ENCODE data around the gene KIFAP3. TPM values are rescaled to one million over a fixed set of nuclear protein-coding genes. Genes with fewer than 3 reads are reported as not detected.

KIFAP3 gene
- total RNA-seq, 2 donors from 2014 or later = 12.7 to 21.9 TPM

DNA sequence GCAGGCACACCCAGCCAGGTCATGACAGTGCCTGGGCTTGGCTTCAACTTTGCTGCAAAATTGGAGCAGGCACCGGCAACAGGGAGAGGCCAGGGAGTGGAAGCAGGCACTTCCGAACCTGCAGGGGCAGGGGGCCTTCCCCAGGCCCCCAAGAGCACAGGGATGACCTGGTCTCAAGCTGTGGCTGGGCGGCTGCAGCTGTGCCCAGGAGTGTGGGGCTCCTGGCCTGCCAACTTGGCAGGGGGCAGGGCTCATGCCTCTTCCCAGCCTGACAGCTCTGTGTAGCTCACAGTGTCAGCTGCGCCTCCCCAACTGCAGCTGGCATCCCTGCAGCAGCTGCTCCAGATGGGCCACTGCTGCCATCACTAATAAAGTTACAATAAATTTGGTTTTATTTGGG lies 129.3 kb downstream of the KIFAP3 start:
- Mint-ChIP-seq H3K4me1 (no peaks in the 10 kb centered on the region), H3K27me3 (no peaks in the 10 kb centered on the region), H3K4me3 (no peak overlapping the region), H3K27ac (no peak overlapping the region), H3K36me3 (ENCODE audit: low read depth) (no peaks in the 10 kb centered on the region)
- no peak for DNase-seq
- no peak for ATAC-seq
- H3K9me3 ChIP-seq (ENCODE audit: control insufficient read depth, low read length, poor library complexity, severe bottlenecking) = no peaks in the 10 kb centered on the region

DNA sequence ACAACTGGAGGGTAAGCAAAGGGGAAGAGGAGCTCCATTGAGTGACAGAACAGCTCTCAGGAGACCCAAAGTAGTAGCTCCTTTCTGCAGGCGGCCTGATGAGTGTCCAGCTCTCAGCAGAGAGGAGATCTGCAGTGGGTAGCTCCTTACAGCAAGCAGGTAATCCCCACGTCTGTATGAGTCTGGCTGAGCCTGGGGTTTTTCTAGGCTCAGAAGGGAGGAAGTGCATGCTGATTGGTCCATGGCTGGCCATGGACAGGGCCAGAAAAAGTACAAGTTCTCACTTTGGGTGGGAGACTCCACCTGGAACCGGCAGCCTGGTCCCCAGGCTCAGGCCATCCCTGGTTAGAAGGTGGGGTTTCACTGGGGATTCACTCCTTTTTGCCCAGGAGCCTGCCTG lies 129.9 kb downstream of the KIFAP3 start:
- peaks cover 2% of the 10 kb centered on the region for H3K36me3 Mint-ChIP-seq (ENCODE audit: low read depth)
- ATAC-seq = no peak
- no peaks in the 10 kb centered on the region for H3K9me3 ChIP-seq (ENCODE audit: control insufficient read depth, low read length, poor library complexity, severe bottlenecking)
- DNase-seq = no peak
- no peak overlapping the region for H3K4me3 Mint-ChIP-seq
- H3K27ac Mint-ChIP-seq = no peak overlapping the region
- no peaks in the 10 kb centered on the region for H3K4me1 Mint-ChIP-seq
- H3K27me3 Mint-ChIP-seq = no peaks in the 10 kb centered on the region

DNA sequence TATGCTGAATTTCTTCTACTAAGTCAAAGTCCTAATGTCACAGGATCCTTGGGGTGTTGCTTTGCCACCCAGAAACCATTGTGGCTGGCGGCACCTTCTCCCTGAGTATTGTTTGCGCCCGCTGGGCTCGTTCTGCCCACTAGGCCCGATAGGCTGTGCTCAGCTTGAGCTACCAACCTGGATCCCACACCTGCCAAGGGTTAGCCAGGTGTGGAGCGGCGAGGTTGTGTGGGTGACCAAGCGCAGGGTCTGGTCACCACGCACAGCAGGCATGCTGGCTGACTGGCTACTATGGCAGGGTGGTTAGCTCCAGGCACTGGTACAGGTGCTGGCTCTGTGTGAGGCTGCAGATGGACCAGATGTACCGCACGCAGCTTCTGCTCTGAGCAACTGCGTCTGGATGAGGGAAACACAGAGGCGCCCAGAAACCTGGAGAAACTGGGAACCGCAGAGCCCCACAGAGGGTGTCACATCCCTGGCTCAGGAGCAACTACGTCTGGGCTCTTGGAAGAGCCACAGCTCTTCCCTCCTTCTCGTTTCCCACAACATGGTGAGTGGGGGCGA lies 130.4 kb downstream of the KIFAP3 start:
- ATAC-seq (no peak), DNase-seq (no peak)
- Mint-ChIP-seq H3K4me1 (no peaks in the 10 kb centered on the region), H3K4me3 (no peak overlapping the region), H3K27me3 (no peaks in the 10 kb centered on the region), H3K27ac (no peak overlapping the region), H3K36me3 (ENCODE audit: low read depth) (peaks cover 2% of the 10 kb centered on the region)
- no peaks in the 10 kb centered on the region for H3K9me3 ChIP-seq (ENCODE audit: control insufficient read depth, low read length, poor library complexity, severe bottlenecking)

DNA sequence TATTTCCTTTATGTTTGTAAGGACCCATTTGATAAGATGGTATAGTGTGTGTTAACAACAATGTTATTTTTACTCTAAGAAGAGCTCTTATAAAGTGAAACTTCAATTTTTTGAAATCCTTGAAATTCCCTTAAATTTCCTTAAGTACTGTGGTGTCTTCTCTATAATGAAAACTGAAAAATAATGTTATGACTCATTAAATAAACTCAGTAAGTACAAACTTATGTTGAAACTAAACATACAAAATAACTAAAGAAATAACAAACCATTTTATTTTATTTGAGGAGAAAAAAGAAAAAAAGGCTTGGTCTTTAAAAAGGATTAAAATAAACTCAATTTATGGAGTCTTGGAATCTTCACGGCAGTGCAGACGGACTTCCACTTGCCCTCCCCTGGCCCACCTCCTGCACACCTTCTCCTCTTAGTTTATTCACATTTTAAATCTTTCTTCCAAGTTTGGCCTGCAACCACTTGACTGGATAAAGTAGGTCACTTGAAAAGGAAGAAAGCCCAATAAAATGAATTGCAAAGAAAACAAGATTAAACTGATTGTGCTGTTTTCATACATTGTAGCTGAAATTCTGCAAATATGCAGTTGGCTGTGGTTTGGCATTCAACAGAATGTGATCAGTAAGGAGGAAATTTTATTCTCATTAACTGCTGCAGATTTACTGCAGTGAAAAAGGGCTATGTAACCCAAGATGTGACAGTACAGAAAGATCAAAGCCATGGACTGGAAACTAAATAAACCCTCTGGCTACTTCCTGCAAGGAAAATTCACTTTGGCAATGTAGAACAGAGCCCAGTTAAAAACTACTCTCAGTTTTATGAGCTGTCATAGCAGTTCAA lies 132.3 kb downstream of the KIFAP3 start:
- no peak for ATAC-seq
- Mint-ChIP-seq H3K27me3 (no peaks in the 10 kb centered on the region), H3K4me3 (no peak overlapping the region), H3K36me3 (ENCODE audit: low read depth) (peaks cover 2% of the 10 kb centered on the region), H3K27ac (peak overlapping the region; percentile 3), H3K4me1 (no peaks in the 10 kb centered on the region)
- no peaks in the 10 kb centered on the region for H3K9me3 ChIP-seq (ENCODE audit: control insufficient read depth, low read length, poor library complexity, severe bottlenecking)
- no peak for DNase-seq

DNA sequence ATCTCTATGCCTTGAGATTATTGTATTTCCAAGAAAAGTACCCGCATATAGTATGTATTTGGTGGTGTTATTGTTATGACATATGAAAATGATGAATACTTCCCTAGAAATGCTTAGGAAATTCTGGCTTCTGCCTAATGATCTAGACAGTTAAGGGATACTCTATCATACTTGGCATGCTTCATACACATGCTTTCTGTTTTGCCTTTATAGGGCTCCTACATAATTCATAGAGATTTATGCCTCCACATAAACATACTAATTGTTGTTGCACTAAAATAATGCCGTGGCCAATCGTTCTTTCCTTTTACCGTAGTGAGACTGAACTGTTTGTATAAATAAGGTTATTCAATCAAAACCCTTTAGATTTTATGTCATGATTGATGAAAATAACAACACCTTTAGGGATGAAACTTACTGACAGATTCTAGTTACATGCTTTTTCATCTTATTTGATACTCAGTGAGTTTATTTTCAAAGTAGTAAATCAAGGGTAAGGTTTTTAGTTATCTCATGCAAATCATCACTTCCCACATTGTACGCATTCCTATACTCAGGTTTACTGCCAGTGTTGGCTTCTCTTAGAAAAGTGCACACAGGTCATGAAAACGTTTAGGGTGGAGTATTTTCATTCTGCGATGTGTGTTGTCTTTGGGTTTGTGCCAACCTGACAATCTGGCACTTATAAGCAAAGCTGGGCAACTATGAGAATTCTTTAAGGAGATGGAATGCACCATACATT lies 140.3 kb downstream of the KIFAP3 start:
- no peaks in the 10 kb centered on the region for H3K27me3 Mint-ChIP-seq
- DNase-seq (no peak), ATAC-seq (no peak)
- H3K27ac Mint-ChIP-seq = no peak overlapping the region
- no peaks in the 10 kb centered on the region for H3K36me3 Mint-ChIP-seq (ENCODE audit: low read depth)
- no peak overlapping the region for H3K4me3 Mint-ChIP-seq
- no peaks in the 10 kb centered on the region for H3K4me1 Mint-ChIP-seq
- H3K9me3 ChIP-seq (ENCODE audit: control insufficient read depth, low read length, poor library complexity, severe bottlenecking) = no peaks in the 10 kb centered on the region

DNA sequence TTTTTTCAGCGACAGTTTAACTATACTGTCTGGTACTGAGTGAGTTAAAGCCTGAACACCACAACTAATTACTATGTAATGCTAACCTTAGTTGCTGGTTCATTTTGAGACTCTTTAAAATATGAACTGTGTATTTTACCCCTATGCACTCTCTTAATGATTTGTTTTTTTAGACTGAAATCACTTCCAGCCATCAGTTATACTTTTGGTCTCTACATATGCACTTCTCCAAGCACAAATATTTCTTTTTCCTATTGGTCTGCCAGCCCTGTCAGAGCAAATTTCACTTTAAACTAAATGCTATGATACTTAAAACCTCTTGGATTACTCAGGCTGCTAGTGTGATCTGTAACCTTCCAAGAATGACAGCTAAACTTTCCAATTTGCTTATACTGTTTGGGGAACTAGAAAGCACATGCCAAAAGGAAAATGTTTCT lies 142.7 kb downstream of the KIFAP3 start:
- Mint-ChIP-seq H3K27ac (peak overlapping the region; percentile 19), H3K4me3 (no peak overlapping the region), H3K4me1 (peaks cover 4% of the 10 kb centered on the region), H3K36me3 (ENCODE audit: low read depth) (no peaks in the 10 kb centered on the region), H3K27me3 (no peaks in the 10 kb centered on the region)
- DNase-seq (no peak), ATAC-seq (no peak)
- no peaks in the 10 kb centered on the region for H3K9me3 ChIP-seq (ENCODE audit: control insufficient read depth, low read length, poor library complexity, severe bottlenecking)

DNA sequence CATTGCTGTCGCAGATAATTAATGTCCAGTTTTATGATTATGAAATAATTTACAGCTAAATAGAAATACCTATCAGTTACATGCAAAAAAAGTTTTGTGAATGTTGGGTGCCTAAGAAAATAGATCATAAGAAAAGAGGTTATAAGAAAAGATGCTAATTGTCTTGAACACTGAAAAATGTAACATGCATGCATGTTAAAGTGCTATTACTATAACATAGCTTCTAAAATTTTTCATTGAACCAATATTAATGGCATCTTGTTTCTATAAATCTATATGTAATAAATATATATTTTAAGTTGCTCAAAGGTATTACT lies 145.3 kb downstream of the KIFAP3 start:
- no peak overlapping the region for H3K27ac Mint-ChIP-seq
- no peak overlapping the region for H3K4me3 Mint-ChIP-seq
- DNase-seq (no peak), ATAC-seq (no peak)
- no peaks in the 10 kb centered on the region for H3K9me3 ChIP-seq (ENCODE audit: control insufficient read depth, low read length, poor library complexity, severe bottlenecking)
- no peaks in the 10 kb centered on the region for H3K27me3 Mint-ChIP-seq
- H3K36me3 Mint-ChIP-seq (ENCODE audit: low read depth) = no peaks in the 10 kb centered on the region
- peaks cover 9% of the 10 kb centered on the region for H3K4me1 Mint-ChIP-seq

DNA sequence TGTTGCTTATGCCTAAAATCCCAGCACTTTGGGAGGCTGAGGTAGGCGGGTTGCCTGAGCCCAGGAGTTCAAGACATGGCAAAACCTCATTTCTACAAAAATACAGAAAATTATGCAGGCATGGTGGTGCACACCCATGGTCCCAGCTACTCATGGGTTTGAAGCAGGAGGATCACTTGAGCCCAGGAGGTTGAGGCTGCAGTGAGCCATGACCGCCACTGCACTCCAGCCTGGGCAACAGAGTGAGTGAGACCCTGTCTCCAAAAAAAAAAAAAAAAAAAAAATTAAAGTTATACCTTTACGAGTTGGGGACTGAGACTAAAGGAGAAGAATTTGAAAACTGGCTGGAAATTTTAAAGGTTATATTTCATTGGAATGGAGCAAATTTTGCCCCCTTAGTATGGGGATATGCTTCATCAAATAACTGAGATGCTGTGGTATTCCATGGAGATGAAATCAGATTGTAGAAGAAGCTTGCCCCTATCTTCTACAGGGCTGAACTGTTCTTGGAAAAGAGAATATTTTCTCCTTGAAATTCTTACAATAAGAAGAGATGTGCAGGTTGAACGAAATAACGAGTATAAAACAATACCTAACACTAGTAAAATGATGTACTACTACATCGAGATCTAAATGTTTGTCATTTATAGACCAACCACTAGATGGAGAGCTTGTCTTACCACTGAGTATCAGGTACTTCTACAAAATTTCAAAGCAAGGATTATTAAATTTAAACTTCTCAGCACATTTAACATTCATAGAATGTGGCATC lies 145.9 kb downstream of the KIFAP3 start:
- H3K4me1 Mint-ChIP-seq = peaks cover 9% of the 10 kb centered on the region
- H3K9me3 ChIP-seq (ENCODE audit: control insufficient read depth, low read length, poor library complexity, severe bottlenecking) = no peaks in the 10 kb centered on the region
- H3K4me3 Mint-ChIP-seq = no peak overlapping the region
- no peaks in the 10 kb centered on the region for H3K27me3 Mint-ChIP-seq
- DNase-seq (no peak), ATAC-seq (peak; percentile 76)
- H3K36me3 Mint-ChIP-seq (ENCODE audit: low read depth) = no peaks in the 10 kb centered on the region
- H3K27ac Mint-ChIP-seq = no peak overlapping the region

DNA sequence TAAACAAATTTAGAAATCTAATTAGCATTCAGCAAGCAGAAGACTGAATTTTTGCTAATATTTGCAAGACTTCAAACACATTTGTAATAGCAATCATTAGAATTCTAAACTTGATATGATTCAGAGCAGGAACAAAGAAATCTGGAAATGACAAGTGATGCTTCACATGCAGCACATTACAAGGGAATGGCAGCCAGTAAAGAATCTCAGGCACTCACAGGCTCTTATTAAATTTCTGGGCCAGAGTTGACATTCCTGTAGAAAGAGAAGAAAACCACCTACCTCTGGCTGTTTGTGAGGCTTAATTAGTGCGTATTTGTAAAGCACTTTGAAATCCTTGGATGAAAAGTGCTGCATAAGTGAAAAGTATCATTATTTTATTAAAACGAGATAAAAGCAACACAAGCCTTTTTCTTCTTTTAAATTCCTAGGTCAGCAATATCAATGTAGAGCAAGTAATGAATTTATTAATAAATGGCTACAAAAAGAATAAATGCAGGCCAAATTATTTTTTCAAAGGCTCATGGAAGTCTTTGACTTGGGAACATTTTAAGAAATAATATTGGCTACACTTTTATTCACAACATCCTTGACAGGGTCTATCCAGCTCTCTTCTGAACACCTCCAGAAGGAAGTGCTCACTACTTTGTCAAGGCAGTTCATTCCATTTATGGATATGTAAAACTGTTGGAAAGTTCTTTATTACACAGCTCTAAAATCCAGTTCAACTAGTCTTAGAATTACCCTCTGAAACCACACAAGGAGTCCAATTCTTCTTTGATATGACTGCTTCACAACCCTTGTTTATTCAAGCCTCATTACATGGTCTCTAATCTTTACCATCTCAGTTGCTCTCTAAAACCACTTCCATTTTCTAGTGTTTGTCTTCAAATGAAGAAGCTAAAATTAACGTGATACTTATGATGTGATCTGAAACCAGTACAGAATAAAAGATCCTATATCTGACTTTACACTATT lies 148.7 kb downstream of the KIFAP3 start:
- H3K9me3 ChIP-seq (ENCODE audit: control insufficient read depth, low read length, poor library complexity, severe bottlenecking) = no peaks in the 10 kb centered on the region
- Mint-ChIP-seq H3K4me3 (peak overlapping the region; percentile 43), H3K27me3 (no peaks in the 10 kb centered on the region), H3K27ac (peak overlapping the region; percentile 74), H3K4me1 (peaks cover 9% of the 10 kb centered on the region), H3K36me3 (ENCODE audit: low read depth) (peaks cover 4% of the 10 kb centered on the region)
- no peak for DNase-seq
- ATAC-seq = peak; percentile 80

DNA sequence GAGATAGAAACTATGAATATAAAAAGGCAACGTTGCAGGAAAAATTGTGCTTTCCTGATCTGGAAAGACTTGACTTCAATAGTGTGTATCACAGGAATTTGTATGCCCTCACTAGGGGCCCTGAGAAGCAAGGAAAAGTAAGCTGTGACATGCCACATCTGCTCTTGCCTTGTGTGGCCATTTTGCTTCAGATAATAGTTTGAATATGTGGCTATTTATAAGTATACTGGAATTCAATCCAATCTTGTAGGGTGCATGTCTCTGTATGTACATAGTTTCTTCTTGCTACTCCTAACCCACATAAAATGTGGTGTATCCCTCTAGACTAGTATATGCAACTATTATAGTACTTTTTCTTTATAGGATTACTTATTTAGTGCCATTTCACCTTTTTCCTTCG lies 149.7 kb downstream of the KIFAP3 start:
- Mint-ChIP-seq H3K4me1 (peaks cover 9% of the 10 kb centered on the region), H3K27ac (no peak overlapping the region), H3K36me3 (ENCODE audit: low read depth) (peaks cover 4% of the 10 kb centered on the region), H3K4me3 (no peak overlapping the region), H3K27me3 (no peaks in the 10 kb centered on the region)
- H3K9me3 ChIP-seq (ENCODE audit: control insufficient read depth, low read length, poor library complexity, severe bottlenecking) = no peaks in the 10 kb centered on the region
- DNase-seq (no peak), ATAC-seq (no peak)

DNA sequence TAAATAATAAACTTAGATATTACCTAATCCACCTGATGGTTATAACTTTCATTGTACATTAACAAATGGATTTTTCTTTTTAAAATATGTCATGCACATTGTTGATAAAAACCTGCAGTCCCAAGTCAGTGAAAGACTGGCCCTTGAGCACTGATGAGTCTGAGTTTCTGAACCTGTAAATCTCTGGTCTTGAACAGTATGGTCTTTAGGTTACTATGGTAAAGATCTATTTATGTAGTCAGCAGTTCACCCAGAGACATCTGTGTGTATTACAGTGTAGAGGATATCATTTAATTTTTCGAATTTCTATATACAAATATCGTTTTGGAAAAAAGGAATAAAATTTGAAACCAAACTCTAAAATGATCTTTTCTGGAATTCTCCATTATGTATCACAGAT lies 150.4 kb downstream of the KIFAP3 start:
- Mint-ChIP-seq H3K27ac (no peak overlapping the region), H3K4me3 (no peak overlapping the region), H3K4me1 (peaks cover 9% of the 10 kb centered on the region), H3K36me3 (ENCODE audit: low read depth) (peaks cover 4% of the 10 kb centered on the region), H3K27me3 (no peaks in the 10 kb centered on the region)
- no peaks in the 10 kb centered on the region for H3K9me3 ChIP-seq (ENCODE audit: control insufficient read depth, low read length, poor library complexity, severe bottlenecking)
- ATAC-seq (no peak), DNase-seq (no peak)

DNA sequence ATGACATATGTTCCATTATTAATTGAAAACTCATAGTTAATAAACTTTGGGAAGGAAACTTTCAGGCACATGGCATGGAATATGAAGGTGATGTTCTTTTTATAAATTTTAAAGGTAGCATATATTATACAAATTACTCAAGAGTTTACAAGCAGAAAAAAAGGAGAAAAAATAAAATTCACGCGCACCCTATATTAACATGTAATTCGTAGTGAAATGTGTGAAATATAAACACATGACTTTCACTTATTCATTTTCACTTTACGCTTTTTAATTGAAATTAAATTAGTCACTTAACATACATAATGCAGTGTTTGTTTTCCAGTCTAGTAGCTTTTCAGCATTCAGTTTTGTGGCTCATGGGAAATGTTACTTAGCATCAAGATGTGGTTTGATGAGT lies 153.4 kb downstream of the KIFAP3 start:
- Mint-ChIP-seq H3K4me3 (no peak overlapping the region), H3K4me1 (peaks cover 5% of the 10 kb centered on the region), H3K27ac (no peak overlapping the region), H3K36me3 (ENCODE audit: low read depth) (peaks cover 4% of the 10 kb centered on the region), H3K27me3 (no peaks in the 10 kb centered on the region)
- DNase-seq (no peak), ATAC-seq (no peak)
- no peaks in the 10 kb centered on the region for H3K9me3 ChIP-seq (ENCODE audit: control insufficient read depth, low read length, poor library complexity, severe bottlenecking)

Measured in T-helper 17 cell (primary cell).